ENCODE results near the gene PP2D1.
A peak's percentile ranks its signal among the peaks of the same experiment; 100 is the strongest.
"Not testable (repeated sequence)": the region's sequence is repeated elsewhere in the genome, so short reads cannot be mapped to it uniquely, and the experiment has no call there.

PP2D1 gene

DNA sequence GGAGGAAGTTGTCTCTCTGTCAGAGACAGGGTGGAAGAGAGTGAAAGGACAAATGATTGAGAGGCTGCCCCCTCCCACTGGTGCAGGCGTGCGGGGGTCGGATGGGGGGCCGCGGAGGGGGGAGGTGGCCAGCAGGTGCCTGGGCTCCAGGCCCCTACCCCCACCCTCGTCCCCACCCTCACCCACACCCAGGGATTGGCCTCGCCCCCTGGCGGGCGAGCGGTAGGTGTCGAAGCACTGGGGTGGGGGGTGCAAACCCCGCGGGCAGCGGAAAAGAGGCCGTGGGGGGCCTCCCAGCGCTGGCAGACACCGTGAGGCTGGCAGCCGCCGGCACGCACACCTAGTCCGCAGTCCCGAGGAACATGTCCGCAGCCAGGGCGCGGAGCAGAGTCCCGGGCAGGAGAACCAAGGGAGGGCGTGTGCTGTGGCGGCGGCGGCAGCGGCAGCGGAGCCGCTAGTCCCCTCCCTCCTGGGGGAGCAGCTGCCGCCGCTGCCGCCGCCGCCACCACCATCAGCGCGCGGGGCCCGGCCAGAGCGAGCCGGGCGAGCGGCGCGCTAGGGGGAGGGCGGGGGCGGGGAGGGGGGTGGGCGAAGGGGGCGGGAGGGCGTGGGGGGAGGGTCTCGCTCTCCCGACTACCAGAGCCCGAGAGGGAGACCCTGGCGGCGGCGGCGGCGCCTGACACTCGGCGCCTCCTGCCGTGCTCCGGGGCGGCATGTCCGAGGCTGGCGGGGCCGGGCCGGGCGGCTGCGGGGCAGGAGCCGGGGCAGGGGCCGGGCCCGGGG is 27.9 kb upstream of the PP2D1 start, which contains the start of gene KAT2B:
KAT2B (plus strand) TSS at position 682 of the 783 bp plus-strand sequence; CDS start at position 714, 32 bp downstream.
- DNase-seq (ENCODE audit: low read depth in 2 of 2) = peak; percentile 57 to 62
- H3K4me3 ChIP-seq (replicated peaks in 1 of 2; ENCODE audit: low read depth in 2 of 2, low read length in 2 of 2) = peak within 1 kb of the TSS; percentile 82 to 84
- TF ChIP-seq, protein P1, sequence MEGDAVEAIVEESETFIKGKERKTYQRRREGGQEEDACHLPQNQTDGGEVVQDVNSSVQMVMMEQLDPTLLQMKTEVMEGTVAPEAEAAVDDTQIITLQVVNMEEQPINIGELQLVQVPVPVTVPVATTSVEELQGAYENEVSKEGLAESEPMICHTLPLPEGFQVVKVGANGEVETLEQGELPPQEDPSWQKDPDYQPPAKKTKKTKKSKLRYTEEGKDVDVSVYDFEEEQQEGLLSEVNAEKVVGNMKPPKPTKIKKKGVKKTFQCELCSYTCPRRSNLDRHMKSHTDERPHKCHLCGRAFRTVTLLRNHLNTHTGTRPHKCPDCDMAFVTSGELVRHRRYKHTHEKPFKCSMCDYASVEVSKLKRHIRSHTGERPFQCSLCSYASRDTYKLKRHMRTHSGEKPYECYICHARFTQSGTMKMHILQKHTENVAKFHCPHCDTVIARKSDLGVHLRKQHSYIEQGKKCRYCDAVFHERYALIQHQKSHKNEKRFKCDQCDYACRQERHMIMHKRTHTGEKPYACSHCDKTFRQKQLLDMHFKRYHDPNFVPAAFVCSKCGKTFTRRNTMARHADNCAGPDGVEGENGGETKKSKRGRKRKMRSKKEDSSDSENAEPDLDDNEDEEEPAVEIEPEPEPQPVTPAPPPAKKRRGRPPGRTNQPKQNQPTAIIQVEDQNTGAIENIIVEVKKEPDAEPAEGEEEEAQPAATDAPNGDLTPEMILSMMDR (IDR thresholded peaks at IDR 0.05; ENCODE audit: low read depth, low read length) = peak; percentile 54

DNA sequence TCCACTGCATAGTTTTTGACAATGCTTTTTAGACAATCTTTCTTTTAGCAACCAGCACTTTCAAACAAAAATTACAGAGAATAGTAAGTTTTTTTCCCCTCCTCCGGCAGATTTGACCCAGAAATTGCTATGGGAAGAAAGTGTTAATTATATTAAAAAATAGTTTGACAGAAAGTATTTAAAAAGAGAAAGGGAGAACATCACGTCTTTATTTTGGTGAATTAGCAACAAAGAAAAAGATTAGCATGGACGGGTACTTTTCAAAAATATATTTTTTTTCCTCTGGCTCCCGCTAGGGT is 27.4 kb upstream of the PP2D1 start:
- no peak for DNase-seq (ENCODE audit: low read depth in 2 of 2)
- TF ChIP-seq, protein P1 (IDR thresholded peaks at IDR 0.05; ENCODE audit: low read depth, low read length) = no peak

DNA sequence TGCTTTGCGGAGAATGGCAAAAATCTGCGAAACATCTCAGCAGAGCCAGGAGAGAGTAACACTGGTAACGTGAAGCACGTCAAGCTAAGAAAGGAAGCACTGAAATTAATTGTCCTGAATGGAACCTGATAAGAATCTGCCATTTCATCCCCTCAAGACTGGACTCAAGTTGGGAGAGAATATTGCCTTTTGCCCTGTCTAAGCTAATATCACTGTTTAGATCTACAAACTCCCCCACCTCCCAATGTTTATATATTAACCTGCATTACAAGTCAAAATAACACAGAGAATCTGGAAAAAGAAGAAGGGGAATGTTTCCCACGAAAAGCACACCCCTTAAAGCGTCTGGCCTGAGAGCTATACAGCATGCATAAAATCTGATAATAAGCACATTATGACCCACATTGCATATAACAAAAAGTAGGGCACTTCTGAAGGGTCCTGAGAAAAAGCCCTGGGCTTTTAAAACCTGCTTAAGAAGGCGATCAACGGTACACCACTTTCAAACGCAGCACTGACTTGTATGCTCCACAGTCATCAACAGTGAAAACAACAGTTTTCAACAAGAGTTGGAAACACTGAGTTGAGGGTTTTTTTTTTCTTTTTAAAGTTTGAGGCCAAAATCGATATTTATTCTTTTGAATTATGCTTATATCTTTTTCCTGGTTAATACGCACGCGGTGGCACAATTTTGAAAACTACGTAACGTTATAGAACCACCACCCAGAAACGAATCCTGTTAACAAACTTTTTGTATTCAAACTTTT is 26.8 kb upstream of the PP2D1 start:
- no peak for DNase-seq (ENCODE audit: low read depth in 2 of 2)
- TF ChIP-seq, protein P1 (IDR thresholded peaks at IDR 0.05; ENCODE audit: low read depth, low read length) = no peak
- H3K4me3 ChIP-seq (replicated peaks in 1 of 2; ENCODE audit: low read depth in 2 of 2, low read length in 2 of 2) = peak overlapping the region; percentile 82 to 84

More for the DNA sequence above, 27.4 kb upstream of the PP2D1 start:
- peak overlapping the region; percentile 82 to 84 for H3K4me3 ChIP-seq (replicated peaks in 1 of 2; ENCODE audit: low read depth in 2 of 2, low read length in 2 of 2)

DNA sequence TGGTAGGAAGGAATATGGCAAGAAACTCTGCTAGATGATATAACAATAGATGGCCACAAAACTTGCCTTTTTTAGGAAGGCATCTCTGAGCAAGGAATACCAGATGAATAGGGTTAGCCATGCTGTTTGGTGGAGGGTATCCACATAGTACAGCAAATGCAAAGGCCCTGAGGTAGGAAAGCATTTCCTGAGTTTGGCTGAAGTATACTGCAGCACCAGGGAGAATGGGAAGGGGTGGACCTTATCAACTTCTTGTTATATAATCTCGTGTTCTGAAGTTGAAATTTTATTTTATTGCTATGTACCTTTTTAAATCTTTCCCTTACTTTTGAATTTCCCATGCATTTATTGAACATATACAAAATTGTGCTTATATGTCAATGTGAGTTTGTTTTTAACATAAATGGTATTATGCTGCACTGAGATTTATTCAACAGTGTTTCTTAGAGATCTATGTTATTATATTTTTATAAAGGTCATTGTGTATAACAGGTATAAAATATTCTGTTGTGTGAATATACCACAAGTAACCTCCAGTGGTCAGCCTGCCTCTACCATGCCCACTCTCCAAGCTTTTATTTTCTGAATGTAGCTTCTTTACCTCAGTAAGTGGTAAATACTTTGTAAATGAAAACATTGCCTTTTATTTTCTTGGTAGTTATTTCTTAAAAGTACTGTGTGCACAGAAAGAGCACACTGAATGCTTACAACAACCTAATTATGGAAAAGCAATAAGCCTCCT is 25.4 kb upstream of the PP2D1 start:
- DNase-seq (ENCODE audit: low read depth in 2 of 2) = no peak
- no peak overlapping the region for H3K4me3 ChIP-seq (replicated peaks in 1 of 2; ENCODE audit: low read depth in 2 of 2, low read length in 2 of 2)
- TF ChIP-seq, protein P1 (IDR thresholded peaks at IDR 0.05; ENCODE audit: low read depth, low read length) = no peak

DNA sequence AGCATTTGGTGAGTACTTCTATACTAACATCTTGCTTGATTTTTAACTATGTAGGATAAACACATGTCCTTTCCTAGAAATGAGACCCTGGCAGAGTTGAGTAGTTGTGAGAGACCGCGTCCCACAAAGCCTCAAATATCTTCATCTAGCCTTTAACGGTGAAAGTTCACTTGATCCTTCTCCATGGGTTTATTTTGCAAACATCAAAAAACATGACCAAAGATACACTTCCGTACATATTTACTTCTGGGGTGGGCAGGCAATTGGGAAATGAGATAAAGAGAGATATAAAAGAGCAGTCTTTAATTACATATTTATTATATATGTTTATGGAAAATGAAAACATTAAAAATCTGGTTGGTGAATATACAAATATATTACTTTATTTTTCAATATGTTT is 23.0 kb upstream of the PP2D1 start:
- TF ChIP-seq, protein P1 (IDR thresholded peaks at IDR 0.05; ENCODE audit: low read depth, low read length) = no peak
- no peak for DNase-seq (ENCODE audit: low read depth in 2 of 2)
- H3K4me3 ChIP-seq (replicated peaks in 1 of 2; ENCODE audit: low read depth in 2 of 2, low read length in 2 of 2) = no peak overlapping the region

DNA sequence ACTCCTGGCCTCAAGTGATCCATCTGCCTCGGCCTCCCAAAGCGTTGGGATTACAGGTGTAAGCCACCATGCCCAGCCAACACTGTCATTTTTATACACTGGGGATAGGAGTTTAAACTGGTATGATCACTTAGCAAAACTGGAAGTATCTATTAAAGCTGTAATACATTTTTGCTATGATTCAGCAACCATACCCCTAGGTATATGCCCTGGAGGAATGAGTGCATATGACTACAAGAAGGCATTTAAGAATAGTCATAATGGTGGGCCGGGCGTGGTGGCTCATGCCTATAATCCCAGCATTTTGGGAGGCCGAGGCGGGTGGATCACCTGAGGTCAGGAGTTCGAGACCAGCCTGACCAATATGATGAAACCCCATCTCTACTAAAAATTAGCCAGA is 19.9 kb upstream of the PP2D1 start:
- not testable (repeated sequence) for DNase-seq (ENCODE audit: low read depth in 2 of 2); H3K4me3 ChIP-seq (replicated peaks in 1 of 2; ENCODE audit: low read depth in 2 of 2, low read length in 2 of 2)

DNA sequence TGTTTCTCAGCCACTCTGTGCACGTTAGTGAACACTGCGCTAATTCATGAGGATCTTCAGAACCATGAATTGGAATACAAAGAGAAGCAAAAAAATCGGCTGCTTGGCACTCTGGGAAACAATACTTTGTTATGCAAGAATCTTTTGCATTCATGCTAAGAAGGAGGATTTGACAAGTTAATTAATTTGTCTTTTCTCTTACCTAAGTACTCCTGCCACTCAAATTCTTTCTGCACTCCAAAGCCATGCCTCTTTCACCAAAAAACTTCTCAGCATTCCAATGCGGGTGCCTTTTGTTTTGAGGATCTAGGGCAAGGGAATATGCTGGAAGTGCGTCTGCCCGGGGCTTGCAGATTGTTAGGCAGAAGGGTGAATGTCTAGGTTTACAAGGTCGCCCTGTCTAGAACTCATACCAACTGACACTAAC is 16.9 kb upstream of the PP2D1 start:
- TF ChIP-seq, protein P1 (IDR thresholded peaks at IDR 0.05; ENCODE audit: low read depth, low read length) = no peak
- DNase-seq (ENCODE audit: low read depth in 2 of 2) = no peak

More for the DNA sequence above, 16.9 kb upstream of the PP2D1 start:
- no peak overlapping the region for H3K4me3 ChIP-seq (replicated peaks in 1 of 2; ENCODE audit: low read depth in 2 of 2, low read length in 2 of 2)

All from cardiac fibroblast (primary cell).